ACHN (cell line): ENCODE results near the gene MAP3K4.

ENCODE experiments used
- DNase-seq: peaks from one replicate; pipeline ENCODE4 v3.0.0-alpha.2; 2015
- in situ Hi-C: cut with HindIII; loops from 2 replicates; pipeline ENCODE4 v1.10.0; 2017; ENCODE audit warnings: low sequenced_read_pairs, low pct_ligation_motif_present, low pct_unique_long_range_greater_than_20kb

The MAP3K4 gene

DNA sequence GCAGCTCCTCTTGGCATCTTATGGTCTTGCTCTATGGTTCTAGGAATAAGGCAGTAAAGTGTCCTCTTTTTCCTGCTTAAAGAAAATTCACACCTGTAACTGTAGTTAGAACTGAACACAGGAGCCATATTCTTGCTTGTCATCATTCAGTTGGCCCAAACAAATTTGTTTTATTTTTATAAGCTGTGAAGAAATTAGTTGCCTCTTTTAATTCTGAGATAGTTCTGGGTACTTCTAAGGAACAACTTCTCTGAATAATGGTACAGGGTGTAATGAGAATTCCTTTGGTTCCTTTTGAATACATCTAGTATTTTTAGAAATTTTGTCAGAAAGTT is 1.4 kb downstream of the MAP3K4 start:
- DNase-seq: no peak
- in situ Hi-C loops: no loop called here

DNA sequence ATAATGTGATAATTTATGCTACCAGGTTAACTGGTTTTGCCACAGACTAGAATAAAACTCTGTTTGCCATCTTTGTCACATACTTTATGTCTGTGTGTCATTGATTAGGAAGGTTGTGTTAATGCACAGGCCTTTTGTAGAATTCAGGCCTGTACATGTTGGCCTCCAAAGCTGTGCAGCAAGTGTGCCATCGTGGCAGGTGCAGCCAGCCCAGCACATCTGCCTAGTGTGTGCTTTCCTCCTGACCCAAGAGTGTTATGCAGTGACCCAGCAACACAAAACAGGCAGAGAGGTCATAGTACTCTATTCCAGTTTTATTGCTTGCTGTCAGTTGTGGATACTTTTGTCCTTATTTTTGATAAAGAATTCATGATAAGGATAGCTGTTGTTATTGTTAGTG is 3.7 kb downstream of the MAP3K4 start:
- in situ Hi-C loops: no loop called here
- DNase-seq: no peak

DNA sequence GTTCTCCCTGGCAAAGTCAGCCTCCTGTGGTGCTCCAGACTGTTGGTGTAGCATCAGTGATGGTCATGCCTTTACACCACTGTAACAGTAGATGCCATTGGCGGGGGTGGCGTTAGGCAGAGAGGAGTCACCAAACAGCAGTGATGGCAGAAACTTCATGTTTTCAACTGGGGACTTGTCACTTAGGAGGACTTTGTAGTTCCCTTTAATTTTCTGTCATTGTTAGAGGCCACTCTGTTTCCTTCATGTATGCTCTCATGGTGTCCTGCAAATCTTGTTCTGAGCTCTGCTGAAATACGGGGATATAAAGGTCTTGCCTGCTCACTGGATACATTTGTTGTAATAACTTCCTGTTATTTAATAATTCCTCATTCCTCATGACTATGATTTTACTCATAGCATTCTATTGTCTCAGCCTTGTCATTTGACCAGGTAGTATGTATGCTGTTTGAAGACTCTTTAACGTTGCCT is 4.6 kb downstream of the MAP3K4 start:
- in situ Hi-C loops: no loop called here
- DNase-seq: no peak

DNA sequence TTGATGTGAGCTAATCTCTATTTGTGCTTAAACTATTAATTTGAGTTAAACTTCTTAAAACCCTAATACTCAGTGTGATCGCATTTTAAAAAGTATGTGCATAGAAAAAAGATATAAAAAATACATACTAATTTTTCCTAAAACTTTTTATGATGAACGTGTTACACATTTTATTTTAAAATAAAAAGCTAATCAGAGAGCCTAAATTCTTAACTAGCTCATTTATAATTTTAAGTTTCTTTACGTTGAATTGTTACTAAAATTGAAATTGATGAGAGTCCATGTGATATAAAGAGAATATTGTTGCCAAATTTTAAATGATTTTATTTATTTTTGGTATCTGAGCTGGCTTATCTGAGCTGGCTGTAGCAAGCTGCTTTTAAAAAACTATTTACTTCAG is 6.6 kb downstream of the MAP3K4 start:
- DNase-seq: no peak
- in situ Hi-C loops: no loop called here

DNA sequence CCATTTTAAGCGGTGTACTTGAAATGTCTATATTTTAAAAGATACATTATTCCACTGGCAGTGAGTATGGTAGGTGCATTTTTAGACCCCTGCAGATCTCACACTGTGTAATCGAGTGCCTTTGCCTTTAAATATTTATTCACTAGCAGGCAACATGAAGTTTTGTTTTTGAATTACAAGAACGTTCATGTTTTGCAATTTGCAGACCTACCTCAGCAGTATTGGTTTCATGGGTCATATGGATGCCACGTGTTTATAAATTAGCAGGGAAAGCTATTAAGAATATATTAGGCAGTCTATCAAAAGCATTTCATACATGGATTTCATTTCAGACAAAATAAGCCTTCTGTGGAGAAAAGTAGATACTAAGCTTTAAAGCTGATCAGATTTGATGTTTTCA is 7.2 kb downstream of the MAP3K4 start:
- in situ Hi-C loops: no loop called here
- no peak for DNase-seq

DNA sequence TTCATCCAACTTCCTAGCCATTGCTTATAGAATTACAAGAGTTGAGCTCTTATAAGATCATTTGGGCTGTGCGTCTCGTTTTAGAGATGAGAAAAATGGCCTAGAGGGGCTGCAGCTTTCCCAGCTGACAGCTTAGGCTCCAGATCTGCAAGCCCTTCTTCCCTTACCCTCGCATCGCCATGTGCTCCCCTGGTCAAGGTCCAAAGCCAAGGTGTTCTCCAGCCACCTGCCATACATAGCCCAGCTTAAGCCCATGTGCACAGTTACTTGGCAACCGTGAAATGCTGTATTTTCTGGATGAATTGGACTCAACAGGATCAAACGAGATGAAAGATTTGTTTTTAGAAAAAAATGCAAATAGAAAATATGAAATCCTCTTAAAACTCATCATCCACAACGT is 7.9 kb downstream of the MAP3K4 start:
- no peak for DNase-seq
- in situ Hi-C loops: no loop called here

DNA sequence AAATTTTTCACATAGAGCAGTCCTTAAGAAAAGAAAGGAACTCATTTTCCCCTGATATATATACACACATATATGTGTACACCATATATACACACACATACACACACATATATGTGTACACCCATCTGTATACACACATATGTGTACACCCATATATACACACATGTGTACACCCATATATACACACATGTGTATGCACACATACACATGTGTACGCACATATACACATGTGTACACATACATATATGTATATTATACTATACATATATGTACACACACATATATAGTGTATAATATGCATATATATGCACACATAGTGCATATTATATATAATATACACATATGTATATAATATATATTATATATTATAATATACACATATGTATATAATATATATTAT is 9.1 kb downstream of the MAP3K4 start:
- no peak for DNase-seq
- in situ Hi-C loops: no loop called here

DNA sequence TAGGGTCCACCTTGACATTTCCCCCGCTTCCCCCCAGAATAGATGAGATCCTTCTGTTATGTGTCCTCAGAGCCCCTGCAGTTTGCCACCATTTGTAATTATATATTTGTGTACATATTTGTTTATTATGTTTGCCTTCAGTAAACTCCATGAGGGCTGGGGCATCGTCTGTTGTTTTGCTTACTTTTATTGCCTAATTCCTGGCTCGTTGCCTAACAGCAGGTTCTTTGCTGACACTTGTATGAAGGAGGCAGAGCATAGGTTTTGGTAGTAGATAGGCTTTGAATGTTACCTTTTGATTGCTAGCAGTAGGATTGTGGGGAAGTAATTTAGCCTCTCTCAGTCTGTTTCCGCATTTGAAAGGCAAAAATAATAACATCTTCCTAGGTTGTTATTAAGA is 9.9 kb downstream of the MAP3K4 start:
- in situ Hi-C loops: no loop called here
- no peak for DNase-seq

DNA sequence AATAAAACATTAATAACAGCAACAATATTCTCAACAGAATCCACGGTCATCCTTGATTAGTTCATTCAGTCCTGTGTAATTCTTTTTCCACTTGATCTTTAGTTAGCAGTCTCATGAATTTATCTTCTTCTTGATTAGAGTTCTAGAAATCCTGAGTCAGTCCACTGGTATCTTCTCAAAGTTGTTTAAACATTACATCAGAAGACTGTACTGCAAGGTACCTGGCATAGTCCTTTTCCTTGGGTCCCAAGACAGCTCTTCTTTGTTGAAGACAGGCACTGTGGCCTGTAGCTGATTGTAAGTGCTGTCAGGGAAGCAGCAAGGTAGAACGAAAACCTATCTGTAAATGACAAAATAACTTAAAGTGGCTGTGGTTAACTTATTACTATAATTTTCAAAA is 11.8 kb downstream of the MAP3K4 start:
- in situ Hi-C loops: no loop called here
- no peak for DNase-seq

DNA sequence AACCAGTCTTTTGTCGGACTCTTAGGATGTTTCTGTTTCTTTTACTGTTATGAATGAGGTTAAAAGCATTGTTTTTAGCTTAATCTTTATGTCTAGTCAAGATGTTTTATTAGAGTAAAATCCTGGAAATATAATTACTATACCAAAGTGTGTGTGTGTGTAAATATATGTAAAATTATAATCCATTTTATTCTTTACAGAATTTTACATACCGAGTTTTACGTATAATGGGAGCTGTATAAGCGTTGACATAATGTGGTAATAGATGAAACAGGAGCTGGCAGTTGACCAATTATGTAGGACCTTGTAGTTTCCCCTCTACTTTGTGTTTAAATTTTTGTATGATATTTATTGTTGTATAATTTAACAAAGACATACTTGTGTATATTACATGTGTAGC is 16.7 kb downstream of the MAP3K4 start:
- no peak for DNase-seq
- in situ Hi-C loops: no loop called here

DNA sequence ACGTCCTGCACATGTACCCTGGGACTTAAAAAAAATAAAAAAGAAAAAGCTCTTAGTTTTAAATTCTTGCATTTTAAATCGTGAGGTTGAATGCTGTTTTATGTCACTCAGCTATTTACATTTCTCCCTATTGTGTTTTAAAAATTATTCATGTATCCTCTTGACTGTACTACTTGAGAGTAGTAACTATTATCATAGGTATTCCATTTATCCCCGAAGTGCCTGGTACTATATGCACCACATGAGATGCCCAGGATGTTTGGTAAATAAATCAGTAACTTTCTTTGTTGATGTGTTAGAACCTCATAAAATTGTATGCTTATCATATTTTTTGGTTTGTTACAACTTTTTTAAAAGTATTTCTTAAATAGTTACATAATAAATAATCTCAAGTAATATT is 18.4 kb downstream of the MAP3K4 start:
- no peak for DNase-seq
- in situ Hi-C loops: no loop called here

DNA sequence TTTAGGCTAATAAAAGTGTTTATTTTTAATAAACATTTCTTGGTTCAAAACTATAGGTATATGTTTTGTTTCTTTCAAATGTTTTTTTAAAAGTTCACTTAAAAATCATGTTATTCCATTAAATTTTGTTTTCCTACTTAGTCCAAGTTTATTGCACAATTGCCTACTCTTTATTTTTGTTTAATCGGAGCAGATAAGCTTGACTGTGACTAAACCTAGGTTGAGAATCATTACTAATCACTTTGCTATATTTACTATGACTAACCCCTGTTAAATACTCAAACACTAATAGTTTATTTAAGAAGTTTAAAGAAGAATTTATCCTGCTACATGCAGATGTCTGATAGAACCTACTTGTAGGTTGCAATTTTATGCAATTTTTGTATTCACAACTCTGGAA is 18.8 kb downstream of the MAP3K4 start:
- no peak for DNase-seq
- in situ Hi-C loops: no loop called here

DNA sequence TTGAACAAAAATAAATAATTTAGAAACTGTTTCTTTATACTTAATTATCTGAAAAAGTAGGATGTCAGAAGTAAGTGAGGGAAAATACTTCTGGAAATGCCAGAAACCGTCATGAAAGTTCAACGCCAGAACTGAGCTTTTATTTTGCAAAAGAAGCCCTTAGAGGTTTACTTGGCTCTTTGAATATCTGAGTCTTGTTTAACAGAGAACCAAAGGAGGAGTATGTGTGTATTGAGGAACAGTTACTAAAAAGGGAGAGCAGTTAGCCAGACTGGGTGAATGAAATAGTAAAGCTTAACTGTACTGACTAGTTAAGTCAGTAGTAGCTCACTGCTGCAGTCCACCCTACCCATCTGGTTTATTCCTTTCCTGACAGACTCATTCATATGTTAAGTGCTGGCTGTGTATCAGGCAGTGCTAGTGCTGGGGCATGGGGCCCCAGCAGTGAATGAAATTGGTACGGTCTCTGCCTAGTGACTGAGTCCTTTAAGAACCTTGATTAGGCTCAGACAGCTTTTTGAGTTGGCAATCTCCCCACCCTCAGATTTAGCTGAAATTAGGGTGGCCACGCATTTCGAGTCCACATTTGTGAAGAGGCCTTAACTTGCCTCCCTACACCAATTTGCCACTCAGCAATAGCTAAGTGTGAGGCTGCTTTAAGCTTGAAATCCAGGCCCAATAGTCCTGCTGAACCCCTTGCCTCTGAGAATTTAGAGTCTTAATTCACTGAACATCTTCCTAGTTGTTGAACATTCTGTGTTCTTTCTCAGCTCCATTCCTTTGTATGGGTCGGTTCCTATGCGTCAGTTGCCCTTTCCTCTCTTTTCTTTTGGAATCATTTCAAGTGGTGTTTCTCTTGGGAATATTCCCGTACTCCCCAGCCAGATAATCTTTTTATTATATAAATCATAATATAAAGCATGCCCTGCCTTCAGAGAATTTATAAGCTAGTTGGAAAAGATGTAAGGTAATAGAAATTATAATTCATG is 20.2 kb downstream of the MAP3K4 start:
- in situ Hi-C loops: no loop called here
- DNase-seq: no peak

DNA sequence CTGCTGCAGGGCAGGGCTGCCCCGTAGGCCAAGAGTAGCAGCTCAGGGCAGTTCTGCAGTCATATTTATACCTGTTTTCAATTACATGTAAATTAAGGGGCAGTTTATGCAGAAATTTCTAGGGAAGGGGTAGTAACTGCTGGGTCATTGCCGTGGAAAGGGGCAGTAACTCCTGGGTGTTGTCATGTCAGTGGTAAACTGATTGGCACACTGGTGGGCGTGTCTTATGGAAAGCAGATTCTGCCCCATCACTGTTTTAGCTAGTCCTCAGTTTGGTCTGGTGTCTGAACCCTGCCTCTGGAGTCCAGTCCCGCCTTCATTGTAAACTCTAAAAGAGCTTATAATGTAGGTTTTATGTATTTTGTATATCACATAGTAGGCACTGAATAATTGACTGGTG is 22.1 kb downstream of the MAP3K4 start:
- DNase-seq: no peak
- in situ Hi-C loops: no loop called here

DNA sequence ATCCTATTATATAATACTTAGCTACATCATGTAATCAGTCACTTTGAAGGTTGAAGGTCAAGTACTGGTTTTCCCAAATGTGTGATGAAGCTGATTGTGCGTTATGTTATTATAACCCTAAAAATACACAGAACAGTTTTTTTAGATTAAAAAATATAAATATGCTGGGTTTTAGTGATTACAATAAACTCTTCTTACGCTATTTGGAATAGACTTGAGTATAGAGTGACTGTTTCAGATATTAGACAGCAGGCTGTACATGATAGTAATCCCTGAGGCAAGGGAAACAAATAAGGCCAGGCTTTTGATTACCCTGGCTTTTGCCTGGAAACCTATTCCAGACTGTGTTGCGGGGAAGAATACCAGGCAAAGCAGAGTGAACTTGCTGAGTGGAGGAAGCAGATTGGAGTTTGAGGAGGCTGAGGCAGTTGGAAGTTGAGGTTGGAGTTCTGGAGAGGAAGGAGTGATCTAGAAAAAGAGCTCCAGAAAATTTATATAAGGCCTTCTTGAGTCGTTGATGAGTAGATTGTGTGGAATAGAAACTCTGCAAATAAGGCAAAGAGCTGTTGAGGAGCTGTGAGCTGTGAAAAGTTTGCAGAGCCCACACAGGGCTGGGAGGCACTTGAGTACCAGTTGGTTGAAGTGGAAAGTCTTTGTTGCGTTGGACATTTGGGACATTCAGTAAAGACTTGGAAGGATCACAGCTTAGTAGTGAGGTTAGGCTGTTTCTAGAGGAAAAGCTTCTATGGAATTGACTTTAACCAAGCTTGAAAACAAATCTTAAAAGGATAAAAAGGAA is 26.4 kb downstream of the MAP3K4 start:
- in situ Hi-C loops: no loop called here
- DNase-seq: no peak

DNA sequence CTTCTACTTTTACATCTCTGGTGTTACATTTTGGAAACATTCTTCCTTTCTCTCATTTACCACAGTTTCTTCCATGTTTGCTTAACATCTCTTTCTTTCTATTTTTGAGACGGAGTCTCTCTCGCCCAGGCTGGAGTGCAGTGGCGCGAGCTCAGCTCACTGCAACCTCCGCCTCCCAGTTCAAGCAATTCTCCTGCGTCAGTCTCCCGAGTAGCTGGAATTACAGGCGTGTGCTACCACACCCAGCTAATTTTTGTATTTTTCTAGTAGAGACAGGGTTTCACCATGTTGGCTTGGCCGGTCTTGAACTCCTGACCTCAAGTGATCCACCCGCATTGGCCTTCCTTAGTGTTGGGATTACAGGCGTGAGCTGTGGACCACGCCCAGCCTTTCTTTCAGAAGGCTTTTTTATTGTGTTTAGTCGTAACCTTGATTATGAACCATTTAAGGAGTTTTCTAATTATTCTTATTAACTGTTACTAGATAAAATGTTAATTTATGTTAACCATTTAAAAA is 27.8 kb downstream of the MAP3K4 start:
- DNase-seq: no peak
- in situ Hi-C loops: no loop called here

DNA sequence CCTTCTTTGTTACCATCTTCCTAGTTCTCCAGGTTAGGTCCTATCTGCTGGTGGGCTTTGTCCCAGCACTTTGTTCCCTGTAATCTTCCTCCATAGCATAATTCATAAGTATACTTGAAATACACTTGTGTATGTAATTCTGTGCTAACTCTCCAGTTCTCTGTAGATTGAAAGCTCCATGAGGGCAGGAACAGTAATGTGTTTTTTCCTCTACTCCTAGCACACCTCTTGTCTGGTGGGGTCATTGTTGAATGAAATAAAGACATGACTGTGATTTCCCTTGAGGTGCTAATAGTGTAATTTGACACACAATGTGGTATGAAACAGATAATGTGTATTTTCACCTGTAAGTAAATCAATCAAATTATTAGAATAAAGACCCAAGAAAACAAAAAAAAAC is 30.0 kb downstream of the MAP3K4 start:
- in situ Hi-C loops: no loop called here
- no peak for DNase-seq

DNA sequence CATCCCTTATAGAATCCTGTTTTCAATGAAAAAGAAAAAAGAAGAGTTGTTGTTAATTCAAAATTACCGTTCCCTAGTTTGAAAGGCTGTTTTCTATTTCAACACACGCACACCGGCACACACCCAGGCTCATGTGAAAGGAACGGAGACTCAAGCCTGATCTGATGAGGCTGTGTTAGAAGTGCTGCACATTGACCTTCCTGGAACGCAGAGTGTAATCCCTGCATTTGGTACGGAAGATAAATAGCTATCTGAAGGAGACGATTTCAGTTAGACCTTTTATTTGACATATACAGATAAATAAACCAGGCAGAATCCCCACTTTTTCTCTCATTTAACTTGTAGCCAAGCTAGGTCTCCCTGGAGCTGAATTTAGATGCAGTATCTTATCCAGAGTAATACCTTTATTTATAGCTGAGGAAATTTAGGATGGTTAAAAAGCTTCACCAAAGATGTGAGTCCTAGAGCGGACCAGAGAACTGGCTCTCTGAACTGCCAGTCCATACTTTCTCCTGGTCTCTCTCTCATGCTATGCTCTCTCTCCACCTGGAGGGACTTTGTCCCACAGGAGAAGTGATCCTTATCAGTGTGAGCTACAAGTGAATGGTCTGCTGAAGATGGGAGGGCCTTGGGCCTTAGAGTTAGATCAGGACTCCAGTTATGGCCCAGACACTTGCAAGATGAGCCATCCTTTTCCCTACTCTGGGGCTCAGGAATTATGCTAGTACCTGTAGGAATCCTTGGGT is 30.6 kb downstream of the MAP3K4 start:
- DNase-seq: no peak
- in situ Hi-C loops: no loop called here

DNA sequence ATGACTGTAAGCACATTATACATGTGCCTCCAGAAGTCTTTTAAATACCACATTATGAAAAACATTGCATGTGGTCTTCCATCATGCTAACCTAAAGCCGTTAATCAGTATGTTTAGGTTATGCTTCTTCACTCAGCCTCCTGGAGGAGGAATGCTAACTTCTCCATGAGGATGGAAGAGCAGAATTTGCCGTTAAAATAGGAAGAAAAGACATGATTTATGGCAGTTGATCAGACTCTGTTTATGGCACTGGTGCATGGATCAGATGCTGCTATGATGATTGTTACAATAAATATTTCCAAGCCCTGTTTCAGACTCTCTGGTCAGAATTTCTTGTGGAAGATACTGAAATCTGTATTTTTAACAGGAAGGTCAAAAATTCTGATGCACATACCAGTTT is 31.7 kb downstream of the MAP3K4 start:
- in situ Hi-C loops: no loop called here
- no peak for DNase-seq
